ENCODE data around the gene XIST.
A peak's percentile ranks its signal among the peaks of the same experiment; 100 is the strongest.
"Not testable (repeated sequence)": the region's sequence is repeated elsewhere in the genome, so short reads cannot be mapped to it uniquely, and the experiment has no call there.

Gene XIST

GRCh38 chrX:73852467-73852866 is at the start of gene XIST:
Gene XIST, minus strand, starts transcription at chrX:73852714.
- Histone ChIP-seq H3K27ac (peak within 1 kb of the TSS in 9 of 21 experiments; percentile 49 to 85 (median 77)), H3K4me3 (peak within 1 kb of the TSS in 1 of 7 experiments; percentile 47)

- H3K27ac ChIP-seq, H3K4me3 ChIP-seq: not testable (repeated sequence)
Measured at GRCh38 chrX:73898315-73898714, 45.8 kb upstream of the XIST start.

GRCh38 chrX:73892515-73893090 is 40.1 kb upstream of the XIST start:
- H3K27ac ChIP-seq, H3K4me3 ChIP-seq: not testable (repeated sequence)

GRCh38 chrX:73882260-73882659 is 29.7 kb upstream of the XIST start:
- H3K27ac ChIP-seq, H3K4me3 ChIP-seq: not testable (repeated sequence)

GRCh38 chrX:73877687-73878086 is 25.2 kb upstream of the XIST start:
- no peak overlapping the region for H3K27ac ChIP-seq
- H3K4me3 ChIP-seq = no peak overlapping the region

- Histone ChIP-seq H3K27ac (peak overlapping the region in 2 of 21 experiments; percentile 25 to 55), H3K4me3 (no peak overlapping the region)
Measured at GRCh38 chrX:73876911-73877310, 24.4 kb upstream of the XIST start.

GRCh38 chrX:73868916-73869315 is 16.4 kb upstream of the XIST start:
- H3K27ac ChIP-seq = no peak overlapping the region
- H3K4me3 ChIP-seq = no peak overlapping the region

GRCh38 chrX:73867144-73867543 is 14.6 kb upstream of the XIST start:
- no peak overlapping the region for H3K4me3 ChIP-seq
- H3K27ac ChIP-seq = no peak overlapping the region

GRCh38 chrX:73863852-73864251 is 11.3 kb upstream of the XIST start:
- no peak overlapping the region for H3K27ac ChIP-seq
- no peak overlapping the region for H3K4me3 ChIP-seq

GRCh38 chrX:73863268-73863667 is 10.8 kb upstream of the XIST start:
- no peak overlapping the region for H3K4me3 ChIP-seq
- H3K27ac ChIP-seq = no peak overlapping the region

- Histone ChIP-seq H3K4me3 (no peak overlapping the region), H3K27ac (no peak overlapping the region)
Measured at GRCh38 chrX:73859622-73860021, 7.1 kb upstream of the XIST start.

GRCh38 chrX:73855546-73855945 is 3.0 kb upstream of the XIST start:
- Histone ChIP-seq H3K27ac (no peak overlapping the region), H3K4me3 (no peak overlapping the region)

- Histone ChIP-seq H3K4me3 (peak overlapping the region in 1 of 7 experiments; percentile 47), H3K27ac (peak overlapping the region in 9 of 21 experiments; percentile 49 to 85 (median 77))
Measured at GRCh38 chrX:73852022-73852421, 492 bp downstream of the XIST start.

- Histone ChIP-seq H3K27ac (peak overlapping the region in 9 of 21 experiments; percentile 49 to 85 (median 77)), H3K4me3 (peak overlapping the region in 1 of 7 experiments; percentile 47)
Measured at GRCh38 chrX:73851014-73852009, 1.2 kb downstream of the XIST start.

- no peak overlapping the region for H3K27ac ChIP-seq
- H3K4me3 ChIP-seq = peak overlapping the region in 1 of 7 experiments; percentile 18
Measured at GRCh38 chrX:73850124-73851013, 2.1 kb downstream of the XIST start.

- H3K27ac ChIP-seq = no peak overlapping the region
- H3K4me3 ChIP-seq = peak overlapping the region in 1 of 7 experiments; percentile 2
Measured at GRCh38 chrX:73849073-73849472, 3.4 kb downstream of the XIST start.

GRCh38 chrX:73847991-73848390 is 4.5 kb downstream of the XIST start:
- no peak overlapping the region for H3K4me3 ChIP-seq
- H3K27ac ChIP-seq = no peak overlapping the region

GRCh38 chrX:73847100-73847499 is 5.4 kb downstream of the XIST start:
- Histone ChIP-seq H3K4me3 (no peak overlapping the region), H3K27ac (no peak overlapping the region)

GRCh38 chrX:73842541-73843234 is 9.8 kb downstream of the XIST start:
- Histone ChIP-seq H3K4me3 (no peak overlapping the region), H3K27ac (no peak overlapping the region)

Data from skin epidermis (tissue), 12 donors.